Tongue (tissue), 2 donors: ENCODE measurements around the gene CALR3. TPM values are rescaled to one million over a fixed set of nuclear protein-coding genes. Genes with fewer than 3 reads are reported as not detected.
A peak's percentile ranks its signal among the peaks of the same experiment; 100 is the strongest.
"Not testable (repeated sequence)": the region's sequence is repeated elsewhere in the genome, so short reads cannot be mapped to it uniquely, and the experiment has no call there.

Experiments used
- DNase-seq: peaks from one replicate; pipeline ENCODE4 v3.0.0-alpha.2; 2015
- total RNA-seq: library from RNA; depleted of rRNA; stranded (reverse); fragments of >200 nt; gene quantifications from one replicate; pipeline ENCODE4 v1.2.3, GENCODE V29; 2014

CALR3 gene
- total RNA-seq, 1 donor from 2014 or later = not detected

DNA sequence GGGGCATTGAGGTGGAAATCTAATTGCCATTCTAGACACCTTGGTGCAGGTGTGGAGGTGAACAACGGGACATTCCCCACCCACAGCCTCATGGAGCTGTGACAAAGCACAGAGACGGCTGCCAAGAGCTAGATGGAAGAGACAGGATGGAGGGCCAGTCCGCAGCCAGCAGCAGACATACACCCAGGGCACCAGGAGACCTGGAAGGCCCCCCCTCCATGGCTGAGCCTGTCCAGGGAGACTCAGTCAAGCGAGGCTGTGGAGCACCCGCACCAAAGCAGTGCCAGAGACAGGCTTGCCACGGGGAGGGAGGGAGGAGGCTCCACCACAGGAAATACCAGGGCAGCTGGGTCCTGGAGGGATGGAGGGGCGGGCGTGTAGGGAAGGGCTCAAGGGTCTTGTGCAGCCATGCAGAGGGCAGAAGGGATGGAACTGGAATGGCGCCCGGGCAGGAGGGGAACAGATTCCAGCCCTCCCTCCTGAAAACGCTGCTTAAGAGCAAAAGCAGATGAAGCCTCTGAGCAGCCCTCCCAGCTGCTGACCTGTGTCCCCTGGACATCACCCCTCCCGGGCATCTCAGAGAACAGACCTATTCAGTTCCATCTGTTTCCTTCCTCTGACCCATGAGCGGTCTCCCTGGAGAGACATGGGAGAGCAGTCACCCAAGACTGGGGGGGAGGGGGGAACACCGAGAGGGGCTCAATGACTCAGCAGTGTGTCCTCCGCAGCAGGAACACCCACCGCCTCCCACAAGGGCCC is 38.6 kb downstream of the CALR3 start:
- peak; percentile 78 for DNase-seq

- no peak for DNase-seq
These were observed 39.2 kb downstream of the CALR3 start for GRCh38 chr19:16456652-16457194.

GRCh38 chr19:16455489-16455888 is 40.5 kb downstream of the CALR3 start:
- DNase-seq = no peak

- no peak for DNase-seq
These were observed 41.5 kb downstream of the CALR3 start for GRCh38 chr19:16454351-16454918.

- DNase-seq = no peak
These were observed 43.6 kb downstream of the CALR3 start for GRCh38 chr19:16452325-16452724.

- no peak for DNase-seq
These were observed 46.5 kb downstream of the CALR3 start for GRCh38 chr19:16449330-16449961.

DNA sequence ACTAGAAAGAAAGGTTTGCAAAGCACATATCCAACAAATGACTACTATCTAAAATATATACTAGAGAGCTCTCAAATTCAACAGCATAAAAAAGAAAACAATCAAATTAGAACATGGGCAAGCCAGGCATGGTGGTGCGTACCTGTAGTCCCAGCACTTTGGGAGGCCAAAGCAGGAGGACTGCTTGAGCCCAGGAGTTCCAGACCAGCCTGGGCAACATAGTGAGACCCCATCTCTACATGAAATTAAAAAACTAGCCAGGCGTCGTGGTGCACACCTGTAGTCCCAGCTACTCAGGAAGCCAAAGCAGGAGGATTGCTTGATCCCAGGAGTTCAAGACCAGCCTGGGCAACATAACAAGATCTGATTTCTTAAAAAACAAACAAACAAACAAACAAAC is 47.1 kb downstream of the CALR3 start:
- not testable (repeated sequence) for DNase-seq

GRCh38 chr19:16446724-16447368 is 49.1 kb downstream of the CALR3 start:
- DNase-seq = peak; percentile 59

DNA sequence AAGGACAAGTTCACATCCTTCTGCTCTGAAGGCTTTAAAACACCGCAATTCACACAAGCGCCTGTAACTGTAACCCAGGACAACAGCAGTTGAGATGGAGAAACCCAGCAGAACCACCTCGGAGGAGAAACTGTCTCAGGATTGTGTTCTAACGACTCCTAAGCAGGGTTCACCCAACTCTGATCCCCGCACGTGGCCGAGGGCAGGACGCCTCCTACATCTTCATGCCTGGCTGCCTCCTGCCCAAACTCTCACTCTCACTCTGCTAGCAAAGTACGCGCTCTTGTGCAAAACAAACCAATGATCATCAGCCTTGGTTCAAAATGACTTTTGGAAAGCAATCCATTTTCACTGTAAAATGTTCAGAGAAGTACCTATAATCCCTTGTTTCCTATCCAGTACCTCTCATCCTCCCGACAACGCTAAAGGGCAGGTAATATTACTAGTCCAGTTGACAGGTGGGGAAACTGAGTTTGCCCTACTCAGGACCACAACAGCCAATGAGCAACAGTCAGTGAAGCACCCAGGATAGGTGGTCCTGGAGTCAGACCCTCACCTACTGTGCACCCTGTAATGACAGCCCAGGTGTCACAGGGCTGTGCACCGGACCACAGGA is 49.8 kb downstream of the CALR3 start:
- no peak for DNase-seq

DNA sequence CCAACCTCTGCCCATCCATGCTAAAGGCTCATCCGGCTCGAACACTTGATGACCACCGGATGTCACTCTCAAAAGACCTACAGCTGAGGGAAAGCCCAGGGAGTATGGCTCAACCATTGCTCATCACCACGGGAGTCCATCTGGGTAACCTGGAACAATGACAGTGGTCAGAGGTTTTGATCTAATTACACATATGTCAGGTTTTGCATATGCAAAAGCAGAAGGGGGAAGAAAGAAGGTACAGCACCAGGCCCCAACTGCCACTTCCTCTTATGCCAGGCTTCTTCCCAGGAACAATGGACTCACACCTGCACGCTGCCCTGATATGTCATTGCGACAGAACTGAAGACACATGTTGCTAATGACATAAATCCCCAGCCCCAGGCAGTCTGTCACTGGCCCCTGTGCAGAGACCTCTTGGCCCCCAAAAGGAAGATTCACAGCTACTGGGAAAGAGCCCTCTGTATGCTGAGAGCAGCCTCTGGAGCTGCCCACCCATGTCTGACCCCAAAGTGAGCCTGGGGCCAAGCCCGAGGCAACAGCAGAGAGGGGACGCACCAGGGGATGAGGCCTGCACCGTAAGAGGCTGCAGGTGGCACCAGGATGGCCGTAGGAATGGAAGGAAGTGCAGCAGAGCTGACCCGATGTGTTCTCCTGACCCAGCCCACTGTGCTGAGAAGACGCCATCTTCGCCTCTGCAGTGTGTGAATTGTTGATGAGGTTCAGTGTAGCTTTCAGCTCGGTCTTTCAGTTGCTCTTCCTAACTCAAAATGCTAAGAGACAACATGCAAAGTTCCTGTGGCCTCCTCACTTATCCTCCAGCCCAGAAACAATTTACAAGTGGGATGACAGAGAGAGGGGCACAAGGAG is 50.5 kb downstream of the CALR3 start:
- no peak for DNase-seq

DNA sequence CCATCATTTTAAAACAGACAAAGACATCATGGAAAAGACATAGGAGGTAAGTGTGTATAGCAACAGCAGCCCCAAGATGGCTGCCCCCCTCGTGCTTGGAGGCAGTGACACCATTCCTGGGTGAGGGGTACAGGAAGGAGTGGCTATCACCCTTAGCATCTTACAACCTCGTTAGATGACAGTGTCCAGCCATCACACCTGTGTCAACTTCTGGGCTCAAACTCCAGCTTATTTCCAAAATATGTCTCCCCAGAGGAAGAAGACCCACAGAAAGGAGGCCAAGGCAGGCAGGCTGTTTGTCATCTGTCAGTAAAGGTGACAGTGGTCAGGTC is 51.7 kb downstream of the CALR3 start:
- DNase-seq = no peak

- DNase-seq = no peak
These were observed 53.3 kb downstream of the CALR3 start for GRCh38 chr19:16442386-16443276.

GRCh38 chr19:16441661-16442162 is 54.3 kb downstream of the CALR3 start:
- no peak for DNase-seq

- no peak for DNase-seq
These were observed 59.1 kb downstream of the CALR3 start for GRCh38 chr19:16436780-16437332.

- no peak for DNase-seq
These were observed 59.8 kb downstream of the CALR3 start for GRCh38 chr19:16435999-16436650.

GRCh38 chr19:16435238-16435917 is 60.6 kb downstream of the CALR3 start:
- peak; percentile 40 for DNase-seq

DNA sequence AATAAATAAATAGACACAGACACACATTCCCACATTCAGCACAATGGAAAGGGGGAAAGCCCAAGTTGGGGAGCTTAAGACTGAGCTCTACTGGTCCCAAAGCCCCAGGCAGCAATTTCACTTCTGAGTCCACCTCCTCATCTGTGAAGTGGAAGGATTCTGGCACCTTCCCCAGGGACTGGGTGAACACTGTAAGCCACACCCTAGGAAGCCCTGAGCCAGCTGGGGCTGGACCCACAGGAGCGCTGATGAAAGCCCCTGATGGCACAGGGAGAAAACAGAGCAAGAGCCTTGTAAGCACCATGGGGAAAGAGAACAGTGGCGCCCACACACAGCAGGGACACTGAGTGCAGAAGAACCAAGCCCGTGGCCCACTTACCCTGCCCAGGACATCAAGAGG is 62.0 kb downstream of the CALR3 start:
- no peak for DNase-seq

- DNase-seq = no peak
These were observed 66.2 kb downstream of the CALR3 start for GRCh38 chr19:16429759-16430091.
